GM19023 (cell line): ENCODE measurements around the gene BCKDK.
"Not testable (repeated sequence)": the region's sequence is repeated elsewhere in the genome, so short reads cannot be mapped to it uniquely, and the experiment has no call there.

Source experiments
- ATAC-seq: cut with Tn5 transposase; IDR thresholded peaks from one replicate; pipeline ENCODE4 v1.9.1; 2021; ENCODE audit warnings: mild to moderate bottlenecking, moderate library complexity; ENCODE audit not compliant: unreplicated experiment

Gene BCKDK

GRCh38 chr16:31094424-31095120 lies 13.6 kb upstream of the BCKDK start, which contains the start of gene VKORC1:
Gene VKORC1, minus strand, starts transcription at chr16:31094797. Its CDS starts 68 bp downstream, at chr16:31094729.
- peak; percentile 81 for ATAC-seq

GRCh38 chr16:31099860-31100638 lies 8.1 kb upstream of the BCKDK start:
- no peak for ATAC-seq

- ATAC-seq, result not testable (repeated sequence)
Measured at GRCh38 chr16:31100876-31101641, 7.1 kb upstream of the BCKDK start.

GRCh38 chr16:31105677-31106213 lies 2.4 kb upstream of the BCKDK start:
- no peak for ATAC-seq

GRCh38 chr16:31106509-31107464 lies 1.4 kb upstream of the BCKDK start:
- no peak for ATAC-seq

GRCh38 chr16:31107465-31107867 lies 720 bp upstream of the BCKDK start:
- ATAC-seq, result peak; percentile 56

- ATAC-seq, result no peak
Measured at GRCh38 chr16:31108794-31109558, 790 bp downstream of the BCKDK start.

- ATAC-seq, result no peak
Measured at GRCh38 chr16:31109622-31110021, 1.4 kb downstream of the BCKDK start.

- ATAC-seq, result no peak
Measured at GRCh38 chr16:31110106-31111034, 2.2 kb downstream of the BCKDK start.

- no peak for ATAC-seq
Measured at GRCh38 chr16:31111881-31112466, 3.8 kb downstream of the BCKDK start.

GRCh38 chr16:31112711-31113110 lies 4.5 kb downstream of the BCKDK start:
- ATAC-seq, result no peak

- ATAC-seq, result no peak
Measured at GRCh38 chr16:31113121-31114120, 5.2 kb downstream of the BCKDK start.

GRCh38 chr16:31114468-31114867 lies 6.3 kb downstream of the BCKDK start:
- no peak for ATAC-seq

GRCh38 chr16:31117384-31118222 lies 9.4 kb downstream of the BCKDK start, which contains the start of gene KAT8:
Gene KAT8, plus strand, starts transcription at chr16:31117664. Its CDS starts 18 bp downstream, at chr16:31117682.
- ATAC-seq, result peak; percentile 86
